ENCODE data around the gene CAPRIN1.

The CAPRIN1 gene

DNA sequence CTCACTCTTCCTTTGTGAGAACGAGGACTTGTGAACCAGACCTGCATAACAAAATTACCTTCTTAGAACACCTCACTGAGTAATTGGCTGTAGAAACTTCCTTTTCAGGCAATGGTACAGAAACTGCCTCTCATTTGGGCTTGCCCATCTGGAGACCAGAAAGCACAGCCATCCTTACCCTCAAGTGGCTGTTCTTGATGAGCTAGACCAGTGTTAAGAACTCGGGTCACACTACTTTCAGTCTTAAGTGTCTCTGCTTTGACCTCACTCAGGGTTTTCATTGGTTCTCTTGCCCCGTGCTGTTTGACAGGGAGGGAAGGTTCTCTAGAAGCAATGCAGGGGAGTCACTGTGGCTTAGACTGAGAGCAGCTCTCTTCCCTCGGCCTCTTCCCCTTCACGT, 83.2 kb downstream of the CAPRIN1 start:
- no peak overlapping the region for H3K4me3 ChIP-seq (ENCODE audit: low read length)
- no peak for TF ChIP-seq CTCF (conservative IDR thresholded peaks at IDR 0.05; ENCODE audit: low read length)
- DNase-seq (ENCODE audit: low read depth), result no peak

GRCh38 chr11:34135439-34135838, 83.9 kb downstream of the CAPRIN1 start:
- no peak overlapping the region for H3K4me3 ChIP-seq (ENCODE audit: low read length)
- DNase-seq (ENCODE audit: low read depth), result no peak
- TF ChIP-seq CTCF (conservative IDR thresholded peaks at IDR 0.05; ENCODE audit: low read length), result no peak

DNA sequence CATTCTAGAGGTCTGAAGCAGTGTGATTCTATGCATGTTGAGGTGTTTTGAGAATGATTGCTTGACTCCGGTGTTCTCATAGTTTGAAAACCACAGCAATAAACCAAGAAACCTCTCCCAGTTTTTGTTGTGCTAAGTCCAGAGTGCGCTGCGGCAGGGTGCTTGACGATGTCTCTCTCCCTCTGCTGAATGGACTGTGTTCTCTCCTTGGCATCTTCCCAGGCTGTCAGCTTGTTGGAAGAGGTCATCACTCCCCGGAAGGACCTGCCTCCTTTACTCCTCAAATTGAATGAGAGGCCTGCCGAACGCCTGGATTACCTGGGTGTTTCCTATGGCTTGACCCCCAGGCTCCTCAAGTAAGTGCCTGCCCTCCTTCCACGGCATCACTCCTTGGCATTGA, 84.9 kb downstream of the CAPRIN1 start:
- TF ChIP-seq CTCF (conservative IDR thresholded peaks at IDR 0.05; ENCODE audit: low read length), result no peak
- no peak for DNase-seq (ENCODE audit: low read depth)
- H3K4me3 ChIP-seq (ENCODE audit: low read length), result no peak overlapping the region

- TF ChIP-seq CTCF (conservative IDR thresholded peaks at IDR 0.05; ENCODE audit: low read length), result no peak
- DNase-seq (ENCODE audit: low read depth), result no peak
- H3K4me3 ChIP-seq (ENCODE audit: low read length), result no peak overlapping the region
Observed at GRCh38 chr11:34139346-34139745, 87.8 kb downstream of the CAPRIN1 start.

DNA sequence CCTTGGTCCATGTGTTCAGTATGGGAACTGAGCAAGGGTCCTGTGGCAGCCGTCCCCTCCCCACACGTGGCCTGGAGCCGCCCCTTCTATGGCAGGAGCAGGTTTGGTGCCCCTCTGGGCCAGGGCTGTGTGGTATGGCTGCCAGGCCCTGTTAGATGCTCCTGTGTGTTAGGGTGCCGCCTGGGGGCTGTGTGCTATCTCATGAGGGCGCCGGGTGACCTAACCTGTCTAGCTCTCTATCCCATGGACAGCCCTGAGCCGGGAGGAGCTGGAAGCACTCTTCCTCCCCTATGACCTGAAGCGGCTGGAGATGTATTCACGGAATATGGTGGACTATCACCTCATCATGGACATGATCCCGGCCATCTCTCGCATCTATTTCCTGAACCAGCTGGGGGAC, 88.6 kb downstream of the CAPRIN1 start:
- TF ChIP-seq CTCF (conservative IDR thresholded peaks at IDR 0.05; ENCODE audit: low read length), result no peak
- no peak for DNase-seq (ENCODE audit: low read depth)
- H3K4me3 ChIP-seq (ENCODE audit: low read length), result no peak overlapping the region

DNA sequence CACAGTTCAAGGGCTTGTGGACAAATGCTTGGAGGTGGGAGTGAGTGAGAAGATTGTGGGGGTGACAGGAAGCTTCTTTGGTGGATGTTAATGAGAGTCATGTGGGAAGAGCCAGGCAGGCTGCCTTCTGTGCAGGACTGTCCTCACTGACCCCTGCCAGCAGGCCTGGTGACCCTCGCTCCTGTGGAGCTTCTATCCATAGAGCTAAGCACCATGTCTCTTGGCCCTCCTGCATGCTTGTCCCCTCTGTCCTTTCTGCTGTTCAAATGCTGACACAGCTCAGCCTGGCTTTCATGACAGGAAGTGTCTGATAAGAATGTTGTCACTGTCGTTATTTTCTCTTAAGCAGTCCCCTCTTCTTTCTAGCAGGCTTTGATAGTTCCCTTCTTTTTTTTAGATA, 91.5 kb downstream of the CAPRIN1 start:
- no peak for DNase-seq (ENCODE audit: low read depth)
- no peak for TF ChIP-seq CTCF (conservative IDR thresholded peaks at IDR 0.05; ENCODE audit: low read length)
- no peak overlapping the region for H3K4me3 ChIP-seq (ENCODE audit: low read length)

DNA sequence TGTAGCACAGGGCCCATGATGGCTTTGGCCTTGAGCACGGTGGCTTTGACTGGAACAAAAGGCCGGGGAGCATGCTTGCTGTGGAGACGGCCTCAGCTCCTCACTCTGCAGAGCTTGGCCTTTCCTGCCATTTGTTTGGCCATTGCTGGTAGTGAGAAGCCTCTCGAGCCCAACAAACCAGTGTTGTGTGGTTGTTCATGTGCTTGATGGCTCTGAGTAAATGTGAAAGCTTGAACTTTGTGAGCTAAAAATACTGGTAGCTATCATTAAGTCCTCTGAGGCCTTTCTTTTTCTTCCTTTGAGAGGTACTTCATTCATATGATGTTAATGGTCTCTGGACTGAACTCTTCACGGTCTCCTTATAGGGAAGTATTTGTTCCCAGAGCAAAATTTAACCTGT, 93.5 kb downstream of the CAPRIN1 start:
- no peak for TF ChIP-seq CTCF (conservative IDR thresholded peaks at IDR 0.05; ENCODE audit: low read length)
- no peak overlapping the region for H3K4me3 ChIP-seq (ENCODE audit: low read length)
- DNase-seq (ENCODE audit: low read depth), result no peak

All from AG10803 (cell line).